ENCODE results near the gene SETD4. TPM values are rescaled to one million over a fixed set of nuclear protein-coding genes. Genes with fewer than 3 reads are reported as not detected.
A peak's percentile ranks its signal among the peaks of the same experiment; 100 is the strongest.

The SETD4 gene
- total and polyA plus RNA-seq, 4 donors: 2.9 to 12.0 (median 6.8) TPM

- Histone ChIP-seq H3K4me1 (ENCODE audit: control insufficient read depth in 4 of 4, insufficient read depth in 4 of 4, low read length in 3 of 4) (peaks cover 10 to 55% (median 35%) of the 10 kb centered on the region in 4 donors), H3K9ac (ENCODE audit: low read depth in 1 of 2, low read length in 2 of 2) (no peak overlapping the region), H3K4me3 (ENCODE audit: low read depth in 1 of 3, low read length in 3 of 3) (no peak overlapping the region), H3K36me3 (ENCODE audit: control insufficient read depth in 4 of 4, insufficient read depth in 3 of 4, low read depth in 1 of 4, low read length in 3 of 4) (peaks cover 0 to 9% (median 6%) of the 10 kb centered on the region in 4 donors), H3K27ac (ENCODE audit: low read depth in 1 of 2, low read length in 2 of 2) (peak overlapping the region; percentile 51 to 69), H3K27me3 (ENCODE audit: control insufficient read depth in 4 of 4, insufficient read depth in 4 of 4, low read length in 3 of 4) (no peaks in the 10 kb centered on the region), H3K9me3 (ENCODE audit: control insufficient read depth in 4 of 4, low read length in 3 of 4) (peaks cover 0 to 4% (median 0%) of the 10 kb centered on the region in 4 donors)
- no peak for DNase-seq (ENCODE audit: low spot score)
- TF ChIP-seq HNF4G (IDR thresholded peaks at IDR 0.05) (no peak), MAX (IDR thresholded peaks at IDR 0.05) (peak; percentile 77), RAD21 (IDR thresholded peaks at IDR 0.05) (peak in 1 of 2 donors; percentile 46), GABPA (IDR thresholded peaks at IDR 0.05 in 1 of 2, conservative IDR thresholded peaks at IDR 0.05 in 1 of 2) (no peak), FOXA1 (IDR thresholded peaks at IDR 0.05) (peak; percentile 64), FOXA2 (IDR thresholded peaks at IDR 0.05) (peak; percentile 58), YY1 (IDR thresholded peaks at IDR 0.05) (peak; percentile 66), ATF3 (IDR thresholded peaks at IDR 0.05) (peak; percentile 2), TAF1 (conservative IDR thresholded peaks at IDR 0.05) (no peak), EGR1 (IDR thresholded peaks at IDR 0.05; ENCODE audit: low read depth in 2 of 2) (peak in 1 of 2 donors; percentile 27), NR2F2 (IDR thresholded peaks at IDR 0.05) (no peak), SP1 (IDR thresholded peaks at IDR 0.05) (peak; percentile 65), JUND (IDR thresholded peaks at IDR 0.05) (peak in 1 of 2 donors; percentile 53), RXRA (IDR thresholded peaks at IDR 0.05) (peak; percentile 54 to 86), HNF4A (conservative IDR thresholded peaks at IDR 0.05) (peak; percentile 53 to 76)
- TF ChIP-seq, protein P1, sequence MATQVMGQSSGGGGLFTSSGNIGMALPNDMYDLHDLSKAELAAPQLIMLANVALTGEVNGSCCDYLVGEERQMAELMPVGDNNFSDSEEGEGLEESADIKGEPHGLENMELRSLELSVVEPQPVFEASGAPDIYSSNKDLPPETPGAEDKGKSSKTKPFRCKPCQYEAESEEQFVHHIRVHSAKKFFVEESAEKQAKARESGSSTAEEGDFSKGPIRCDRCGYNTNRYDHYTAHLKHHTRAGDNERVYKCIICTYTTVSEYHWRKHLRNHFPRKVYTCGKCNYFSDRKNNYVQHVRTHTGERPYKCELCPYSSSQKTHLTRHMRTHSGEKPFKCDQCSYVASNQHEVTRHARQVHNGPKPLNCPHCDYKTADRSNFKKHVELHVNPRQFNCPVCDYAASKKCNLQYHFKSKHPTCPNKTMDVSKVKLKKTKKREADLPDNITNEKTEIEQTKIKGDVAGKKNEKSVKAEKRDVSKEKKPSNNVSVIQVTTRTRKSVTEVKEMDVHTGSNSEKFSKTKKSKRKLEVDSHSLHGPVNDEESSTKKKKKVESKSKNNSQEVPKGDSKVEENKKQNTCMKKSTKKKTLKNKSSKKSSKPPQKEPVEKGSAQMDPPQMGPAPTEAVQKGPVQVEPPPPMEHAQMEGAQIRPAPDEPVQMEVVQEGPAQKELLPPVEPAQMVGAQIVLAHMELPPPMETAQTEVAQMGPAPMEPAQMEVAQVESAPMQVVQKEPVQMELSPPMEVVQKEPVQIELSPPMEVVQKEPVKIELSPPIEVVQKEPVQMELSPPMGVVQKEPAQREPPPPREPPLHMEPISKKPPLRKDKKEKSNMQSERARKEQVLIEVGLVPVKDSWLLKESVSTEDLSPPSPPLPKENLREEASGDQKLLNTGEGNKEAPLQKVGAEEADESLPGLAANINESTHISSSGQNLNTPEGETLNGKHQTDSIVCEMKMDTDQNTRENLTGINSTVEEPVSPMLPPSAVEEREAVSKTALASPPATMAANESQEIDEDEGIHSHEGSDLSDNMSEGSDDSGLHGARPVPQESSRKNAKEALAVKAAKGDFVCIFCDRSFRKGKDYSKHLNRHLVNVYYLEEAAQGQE (IDR thresholded peaks at IDR 0.05): peak; percentile 61
- TF ChIP-seq, protein P2, sequence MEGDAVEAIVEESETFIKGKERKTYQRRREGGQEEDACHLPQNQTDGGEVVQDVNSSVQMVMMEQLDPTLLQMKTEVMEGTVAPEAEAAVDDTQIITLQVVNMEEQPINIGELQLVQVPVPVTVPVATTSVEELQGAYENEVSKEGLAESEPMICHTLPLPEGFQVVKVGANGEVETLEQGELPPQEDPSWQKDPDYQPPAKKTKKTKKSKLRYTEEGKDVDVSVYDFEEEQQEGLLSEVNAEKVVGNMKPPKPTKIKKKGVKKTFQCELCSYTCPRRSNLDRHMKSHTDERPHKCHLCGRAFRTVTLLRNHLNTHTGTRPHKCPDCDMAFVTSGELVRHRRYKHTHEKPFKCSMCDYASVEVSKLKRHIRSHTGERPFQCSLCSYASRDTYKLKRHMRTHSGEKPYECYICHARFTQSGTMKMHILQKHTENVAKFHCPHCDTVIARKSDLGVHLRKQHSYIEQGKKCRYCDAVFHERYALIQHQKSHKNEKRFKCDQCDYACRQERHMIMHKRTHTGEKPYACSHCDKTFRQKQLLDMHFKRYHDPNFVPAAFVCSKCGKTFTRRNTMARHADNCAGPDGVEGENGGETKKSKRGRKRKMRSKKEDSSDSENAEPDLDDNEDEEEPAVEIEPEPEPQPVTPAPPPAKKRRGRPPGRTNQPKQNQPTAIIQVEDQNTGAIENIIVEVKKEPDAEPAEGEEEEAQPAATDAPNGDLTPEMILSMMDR (IDR thresholded peaks at IDR 0.05; ENCODE audit: low read depth, low read length, missing input control): no peak
- TF ChIP-seq, protein P3, sequence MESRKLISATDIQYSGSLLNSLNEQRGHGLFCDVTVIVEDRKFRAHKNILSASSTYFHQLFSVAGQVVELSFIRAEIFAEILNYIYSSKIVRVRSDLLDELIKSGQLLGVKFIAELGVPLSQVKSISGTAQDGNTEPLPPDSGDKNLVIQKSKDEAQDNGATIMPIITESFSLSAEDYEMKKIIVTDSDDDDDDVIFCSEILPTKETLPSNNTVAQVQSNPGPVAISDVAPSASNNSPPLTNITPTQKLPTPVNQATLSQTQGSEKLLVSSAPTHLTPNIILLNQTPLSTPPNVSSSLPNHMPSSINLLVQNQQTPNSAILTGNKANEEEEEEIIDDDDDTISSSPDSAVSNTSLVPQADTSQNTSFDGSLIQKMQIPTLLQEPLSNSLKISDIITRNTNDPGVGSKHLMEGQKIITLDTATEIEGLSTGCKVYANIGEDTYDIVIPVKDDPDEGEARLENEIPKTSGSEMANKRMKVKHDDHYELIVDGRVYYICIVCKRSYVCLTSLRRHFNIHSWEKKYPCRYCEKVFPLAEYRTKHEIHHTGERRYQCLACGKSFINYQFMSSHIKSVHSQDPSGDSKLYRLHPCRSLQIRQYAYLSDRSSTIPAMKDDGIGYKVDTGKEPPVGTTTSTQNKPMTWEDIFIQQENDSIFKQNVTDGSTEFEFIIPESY (IDR thresholded peaks at IDR 0.05): peak; percentile 81
- WGBS: 20% methylated on average over 3 of the region's 3 CpGs
Measured at GRCh38 chr21:36073181-36073580, 12.9 kb upstream of the SETD4 start.

Data from liver (tissue), 9 donors.